A549 (cell line): ENCODE data around the gene BLOC1S4. TPM values are rescaled to one million over a fixed set of nuclear protein-coding genes. Genes with fewer than 3 reads are reported as not detected.
A peak's percentile ranks its signal among the peaks of the same experiment; 100 is the strongest.
"Not testable (repeated sequence)": the region's sequence is repeated elsewhere in the genome, so short reads cannot be mapped to it uniquely, and the experiment has no call there.

ENCODE experiments used
- ATAC-seq, 2 experiments: fragments of 200-7000 bp in 1 of 2; fragments of >200 bp in 1 of 2; cut with Nextera tagmentation in 1 of 2; cut with Tn5 transposase in 1 of 2; 3 replicates each; pipeline versions ENCODE4 v1.8.0 to v1.9.1; 2018 to 2020; ENCODE audit warnings: mild to moderate bottlenecking in 1 of 2, moderate library complexity in 1 of 2
- CTCF ChIA-PET: fragments of 300-600 bp; sonication (Branson Sonifier 250); formaldehyde crosslinking; extraction: SDS; loops from one replicate; lab custom pipeline; 2021; ENCODE audit warnings: antibody characterized with exemption, inconsistent platforms; lab: Yijun Ruan, JAX
- POLR2A ChIA-PET: fragments of 350-600 bp; formaldehyde crosslinking; extraction: SDS; loops from one replicate; lab custom pipeline; 2021; ENCODE audit warnings: antibody characterized with exemption, inconsistent platforms; lab: Yijun Ruan, JAX
- DNase-seq, 2 experiments: peaks; one replicate each; pipeline versions ENCODE4 v3.0.0 to v3.0.0-alpha.2; 2011 to 2016; ENCODE audit warnings: low read depth in 1 of 2, low spot score in 1 of 2
- FAIRE-seq: peaks from 2 replicates; lab custom pipeline; 2011; peaks lifted over from hg19 to GRCh38; lab: Jason Lieb, UNC
- H3K27ac ChIP-seq, 2 experiments: fragments of >200 bp; sonication (Bioruptor Twin); formaldehyde crosslinking; 3 replicates each; pipeline ENCODE4 v1.5.1; 2016 to 2017
- H3K4me1 ChIP-seq: fragments of >200 bp; sonication (Bioruptor Twin); formaldehyde crosslinking; 3 replicates; pipeline ENCODE4 v1.6.1; 2016
- H3K4me2 ChIP-seq: fragments of >200 bp; sonication (Bioruptor Twin); formaldehyde crosslinking; 3 replicates; pipeline ENCODE4 v1.6.1; 2016
- H3K4me3 ChIP-seq: fragments of >200 bp; sonication (Bioruptor Twin); formaldehyde crosslinking; 3 replicates; pipeline ENCODE4 v1.5.1; 2016
- H3K9me3 ChIP-seq: fragments of >200 bp; sonication (Bioruptor Twin); formaldehyde crosslinking; 3 replicates; pipeline ENCODE4 v1.6.1; 2016
- EHF ChIP-seq: fragments of 250-450 bp; sonication (Bioruptor Pico); IDR thresholded peaks from 2 replicates; pipeline ENCODE4 v1.5.0; 2020; ENCODE audit warnings: mild to moderate bottlenecking
- HDAC2 ChIP-seq: fragments of 200-600 bp; sonication (generic); IDR thresholded peaks from 2 replicates; pipeline ENCODE4 v1.6.1; 2016
- HOXB5 ChIP-seq: fragments of 250-450 bp; sonication (Bioruptor Pico); IDR thresholded peaks from 2 replicates; pipeline ENCODE4 v1.5.0; 2020; ENCODE audit warnings: mild to moderate bottlenecking, moderate library complexity
- KDM1A ChIP-seq: fragments of 200-600 bp; sonication (generic); IDR thresholded peaks from 2 replicates; pipeline ENCODE4 v1.6.1; 2016; ENCODE audit warnings: low read depth, mild to moderate bottlenecking
- MAFK ChIP-seq: fragments of 450-650 bp; IDR thresholded peaks from 2 replicates; pipeline ENCODE4 v1.6.1; 2014; ENCODE audit not compliant: partially characterized antibody
- MYC ChIP-seq: IDR thresholded peaks from 2 replicates; pipeline ENCODE4 v1.6.1; 2012; ENCODE audit warnings: mild to moderate bottlenecking, inconsistent platforms, low read length, improper control_type of control experiment, borderline replicate concordance
- PHF8 ChIP-seq: fragments of 200-600 bp; sonication (generic); IDR thresholded peaks from 2 replicates; pipeline ENCODE4 v1.6.1; 2016; ENCODE audit warnings: low read depth, mild to moderate bottlenecking, antibody characterized with exemption, moderate library complexity, borderline replicate concordance
- RNF2 ChIP-seq: fragments of 200-600 bp; sonication (generic); IDR thresholded peaks from 2 replicates; pipeline ENCODE4 v1.6.1; 2016; ENCODE audit warnings: low read depth, mild to moderate bottlenecking, antibody characterized with exemption, moderate library complexity, borderline replicate concordance
- TFCP2L1 ChIP-seq: fragments of 250-450 bp; sonication (Bioruptor Pico); IDR thresholded peaks from 2 replicates; pipeline ENCODE4 v1.5.0; 2021; ENCODE audit warnings: mild to moderate bottlenecking
- ZNF302 ChIP-seq: fragments of 250-450 bp; sonication (Bioruptor Pico); IDR thresholded peaks from 2 replicates; pipeline ENCODE4 v1.9.0; 2021; ENCODE audit warnings: inconsistent platforms, mild to moderate bottlenecking, moderate library complexity
- WGBS: methylation state at CpG from one replicate; pipeline ENCODE4 v1.1.6; 2017; ENCODE audit errors: missing lambda C conversion rate; 5-methylcytosine and 5-hydroxymethylcytosine counted together
- polyA plus RNA-seq, 4 experiments: library from polyadenylated mRNA; depleted of rRNA in 3 of 4; stranded (reverse); fragments of >200 nt; fragmentation: RNase III in 1 of 4; extraction: RNeasy Plus Mini Kit Qiagen cat#74134 plus additional on column Dnase treatment in 1 of 4; gene quantifications; 2 replicates in 3 of 4; 3 replicates in 1 of 4; pipeline ENCODE4 v1.2.3, GENCODE V29; 2011 to 2017
- TF ChIP-seq, protein P1 (sequence below): IDR thresholded peaks from 2 replicates; pipeline ENCODE4 v1.6.1; 2012; ENCODE audit warnings: low read depth, borderline replicate concordance
- TF ChIP-seq, protein P2 (sequence below): IDR thresholded peaks from 2 replicates; pipeline ENCODE4 v1.6.1; 2012
- TF ChIP-seq, protein P3 (sequence below): fragments of 250-450 bp; sonication (Bioruptor Pico); IDR thresholded peaks from 2 replicates; pipeline ENCODE4 v1.5.0; 2020; ENCODE audit warnings: low read depth, mild to moderate bottlenecking, moderate library complexity
- TF ChIP-seq, protein P4 (sequence below): fragments of 450-650 bp; IDR thresholded peaks from 2 replicates; pipeline ENCODE4 v1.6.1; 2014; ENCODE audit warnings: antibody characterized with exemption

BLOC1S4 gene
- polyA plus RNA-seq, 2 of the 4 experiments (the other 2 are of a cell fraction), result 13.2 to 13.9 TPM

DNA sequence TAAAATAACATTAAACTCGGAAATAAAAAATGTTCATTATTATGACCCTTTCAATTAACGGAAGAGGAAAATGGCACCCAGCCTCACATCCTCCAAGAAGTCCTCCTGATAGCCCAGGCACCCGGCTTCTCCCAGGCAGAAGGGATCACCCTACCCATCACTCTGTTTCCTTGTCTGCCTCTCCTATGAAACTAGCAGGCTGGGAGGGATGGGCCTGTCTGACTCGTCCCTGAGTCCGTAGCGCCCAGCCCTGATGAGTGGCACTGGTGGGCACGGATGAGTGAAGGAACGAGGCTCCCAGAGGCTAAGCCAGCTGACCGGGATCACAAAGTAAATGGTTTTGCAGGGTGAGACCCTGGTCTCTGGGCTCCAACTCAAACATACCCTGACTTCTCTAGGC is 37.9 kb downstream of the BLOC1S4 start (continued):
- TF ChIP-seq ZNF302, result no peak

DNA sequence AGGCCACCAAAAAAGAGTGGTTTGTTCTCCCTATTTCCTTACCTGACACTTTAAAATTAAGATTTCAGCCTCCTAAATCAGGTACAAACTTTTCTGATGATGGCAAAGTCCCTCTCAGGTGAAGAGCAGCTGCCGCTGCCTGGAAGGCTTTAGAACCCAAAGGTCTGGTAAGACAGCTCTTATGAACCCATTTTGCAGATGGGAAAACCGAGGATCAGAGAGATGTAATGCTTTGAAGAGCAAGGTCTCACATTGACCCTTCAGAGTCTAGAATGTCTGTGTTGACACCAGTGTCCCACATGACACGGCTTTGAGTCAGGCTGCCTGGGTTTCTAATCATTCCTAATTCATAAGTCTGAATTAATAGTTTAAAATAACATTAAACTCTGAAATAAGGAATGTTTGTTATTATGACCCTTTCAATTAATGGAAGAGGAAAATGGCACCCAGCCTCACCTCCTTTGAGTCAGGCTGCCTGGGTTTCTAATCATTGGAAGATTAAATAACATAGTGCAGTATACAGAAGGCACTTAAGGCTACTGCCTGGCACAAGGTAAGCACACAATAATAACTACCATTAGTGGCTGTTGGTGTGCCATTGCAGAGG is 38.6 kb downstream of the BLOC1S4 start:
- DNase-seq, result no peak
- no peak overlapping the region for H3K4me2 ChIP-seq
- ChIA-PET CTCF (no interaction called here), POLR2A (no interaction called here)
- no peak for FAIRE-seq
- TF ChIP-seq PHF8, result no peak
- TF ChIP-seq HDAC2, result 0 out of 2 replicates have a peak, but pooled peaks have one; percentile 52
- TF ChIP-seq KDM1A, result 0 out of 2 replicates have a peak, but pooled peaks have one; percentile 46
- no peak overlapping the region; a peak in 1 of 6 replicates for H3K27ac ChIP-seq
- 90% methylated on average over 3 of the region's 3 CpGs for WGBS
- H3K4me3 ChIP-seq, result no peak overlapping the region
- no peaks in the 10 kb centered on the region for H3K9me3 ChIP-seq
- ATAC-seq, result no peak
- peaks cover 30% of the 10 kb centered on the region for H3K4me1 ChIP-seq

DNA sequence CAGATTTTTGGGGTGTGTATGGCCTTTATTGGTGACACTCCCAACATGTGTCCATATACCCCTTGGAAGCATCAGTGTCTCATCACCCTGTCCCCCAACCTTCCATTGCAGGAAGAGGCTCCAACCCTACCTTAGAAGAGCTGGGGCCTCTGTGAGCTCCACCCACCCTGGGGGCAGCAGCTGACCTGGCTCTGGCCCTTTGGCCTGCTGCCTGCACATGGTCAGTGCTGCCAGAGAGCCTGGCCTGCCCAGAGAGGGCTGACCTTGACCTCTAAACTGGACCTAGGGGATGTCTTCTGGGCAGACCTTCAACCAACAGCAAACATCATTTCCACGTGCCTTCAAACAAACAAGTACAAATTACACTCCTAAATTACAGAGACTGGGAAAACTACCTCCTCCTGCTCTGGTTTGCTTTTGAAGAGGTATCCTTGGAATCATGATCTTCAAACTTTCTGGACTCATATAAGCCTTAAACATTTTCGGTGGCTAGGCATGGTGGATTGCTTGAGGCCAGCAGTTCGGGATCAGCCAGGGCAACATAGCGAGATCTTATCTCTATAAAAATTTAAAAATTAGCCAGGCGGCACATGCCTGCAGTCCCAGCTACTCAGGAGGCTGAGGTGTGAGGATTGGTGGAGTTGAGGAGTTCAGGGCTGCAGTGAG is 39.2 kb downstream of the BLOC1S4 start:
- Histone ChIP-seq H3K4me1 (peaks cover 24% of the 10 kb centered on the region), H3K4me3 (no peak overlapping the region), H3K27ac (no peak overlapping the region; a peak in 1 of 6 replicates), H3K9me3 (no peaks in the 10 kb centered on the region), H3K4me2 (no peak overlapping the region)
- ATAC-seq, result no peak
- ChIA-PET POLR2A (no interaction called here), CTCF (no interaction called here)
- DNase-seq, result no peak
- no peak for FAIRE-seq
- TF ChIP-seq EHF (no peak), HOXB5 (no peak), RNF2 (no peak), MAFK (no peak), MYC (no peak), TFCP2L1 (CRISPR knock-in tag) (no peak)
- TF ChIP-seq, protein P1, sequence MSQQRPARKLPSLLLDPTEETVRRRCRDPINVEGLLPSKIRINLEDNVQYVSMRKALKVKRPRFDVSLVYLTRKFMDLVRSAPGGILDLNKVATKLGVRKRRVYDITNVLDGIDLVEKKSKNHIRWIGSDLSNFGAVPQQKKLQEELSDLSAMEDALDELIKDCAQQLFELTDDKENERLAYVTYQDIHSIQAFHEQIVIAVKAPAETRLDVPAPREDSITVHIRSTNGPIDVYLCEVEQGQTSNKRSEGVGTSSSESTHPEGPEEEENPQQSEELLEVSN, result no peak
- TF ChIP-seq, protein P2, sequence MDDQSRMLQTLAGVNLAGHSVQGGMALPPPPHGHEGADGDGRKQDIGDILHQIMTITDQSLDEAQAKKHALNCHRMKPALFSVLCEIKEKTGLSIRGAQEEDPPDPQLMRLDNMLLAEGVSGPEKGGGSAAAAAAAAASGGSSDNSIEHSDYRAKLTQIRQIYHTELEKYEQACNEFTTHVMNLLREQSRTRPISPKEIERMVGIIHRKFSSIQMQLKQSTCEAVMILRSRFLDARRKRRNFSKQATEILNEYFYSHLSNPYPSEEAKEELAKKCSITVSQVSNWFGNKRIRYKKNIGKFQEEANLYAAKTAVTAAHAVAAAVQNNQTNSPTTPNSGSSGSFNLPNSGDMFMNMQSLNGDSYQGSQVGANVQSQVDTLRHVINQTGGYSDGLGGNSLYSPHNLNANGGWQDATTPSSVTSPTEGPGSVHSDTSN, result no peak
- TF ChIP-seq, protein P3, sequence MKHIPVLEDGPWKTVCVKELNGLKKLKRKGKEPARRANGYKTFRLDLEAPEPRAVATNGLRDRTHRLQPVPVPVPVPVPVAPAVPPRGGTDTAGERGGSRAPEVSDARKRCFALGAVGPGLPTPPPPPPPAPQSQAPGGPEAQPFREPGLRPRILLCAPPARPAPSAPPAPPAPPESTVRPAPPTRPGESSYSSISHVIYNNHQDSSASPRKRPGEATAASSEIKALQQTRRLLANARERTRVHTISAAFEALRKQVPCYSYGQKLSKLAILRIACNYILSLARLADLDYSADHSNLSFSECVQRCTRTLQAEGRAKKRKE (CRISPR knock-in tag), result no peak
- TF ChIP-seq, protein P4, sequence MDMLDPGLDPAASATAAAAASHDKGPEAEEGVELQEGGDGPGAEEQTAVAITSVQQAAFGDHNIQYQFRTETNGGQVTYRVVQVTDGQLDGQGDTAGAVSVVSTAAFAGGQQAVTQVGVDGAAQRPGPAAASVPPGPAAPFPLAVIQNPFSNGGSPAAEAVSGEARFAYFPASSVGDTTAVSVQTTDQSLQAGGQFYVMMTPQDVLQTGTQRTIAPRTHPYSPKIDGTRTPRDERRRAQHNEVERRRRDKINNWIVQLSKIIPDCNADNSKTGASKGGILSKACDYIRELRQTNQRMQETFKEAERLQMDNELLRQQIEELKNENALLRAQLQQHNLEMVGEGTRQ, result no peak
- WGBS, result 60% methylated on average over 5 of the region's 5 CpGs

DNA sequence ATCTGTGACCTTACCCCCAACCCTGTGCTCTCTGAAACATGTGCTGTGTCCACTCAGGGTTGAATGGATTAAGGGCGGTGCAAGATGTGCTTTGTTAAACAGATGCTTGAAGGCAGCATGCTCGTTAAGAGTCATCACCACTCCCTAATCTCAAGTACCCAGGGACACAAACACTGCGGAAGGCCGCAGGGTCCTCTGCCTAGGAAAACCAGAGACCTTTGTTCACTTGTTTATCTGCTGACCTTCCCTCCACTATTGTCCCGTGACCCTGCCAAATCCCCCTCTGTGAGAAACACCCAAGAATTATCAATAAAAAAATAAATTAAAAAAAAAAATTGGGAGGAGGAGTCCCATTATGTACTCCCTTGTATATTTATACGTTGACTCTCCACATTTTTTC is 40.4 kb downstream of the BLOC1S4 start:
- CTCF ChIA-PET, FAIRE-seq, DNase-seq, POLR2A ChIA-PET, ATAC-seq, H3K9me3 ChIP-seq, H3K4me2 ChIP-seq, H3K27ac ChIP-seq, H3K4me3 ChIP-seq: not testable (repeated sequence)
- peaks cover 13% of the 10 kb centered on the region for H3K4me1 ChIP-seq
- WGBS, result 73% methylated on average over 2 of the region's 6 CpGs
